GM21717 (cell line): ENCODE results near the gene RHOC.
A peak's percentile ranks its signal among the peaks of the same experiment; 100 is the strongest.

Source experiments
- ATAC-seq: cut with Tn5 transposase; IDR thresholded peaks from one replicate; pipeline ENCODE4 v1.9.1; 2021; ENCODE audit warnings: mild to moderate bottlenecking, moderate library complexity; ENCODE audit not compliant: unreplicated experiment

The RHOC gene

GRCh38 chr1:112686835-112687234 is 20.1 kb downstream of the RHOC start:
- ATAC-seq = no peak

GRCh38 chr1:112686417-112686816 is 20.5 kb downstream of the RHOC start:
- ATAC-seq = no peak

GRCh38 chr1:112685913-112686312 is 21.0 kb downstream of the RHOC start:
- no peak for ATAC-seq

- no peak for ATAC-seq
These were observed 28.3 kb downstream of the RHOC start for GRCh38 chr1:112678605-112679004.

GRCh38 chr1:112677501-112677900 is 29.4 kb downstream of the RHOC start:
- ATAC-seq = no peak

- no peak for ATAC-seq
These were observed 30.4 kb downstream of the RHOC start for GRCh38 chr1:112676543-112676942.

- no peak for ATAC-seq
These were observed 31.1 kb downstream of the RHOC start for GRCh38 chr1:112675728-112676381.

- peak; percentile 35 for ATAC-seq
These were observed 31.8 kb downstream of the RHOC start for GRCh38 chr1:112674986-112675727.

- peak; percentile 56 for ATAC-seq
These were observed 32.4 kb downstream of the RHOC start, which contains the start of gene MOV10 for GRCh38 chr1:112674440-112674985. Gene MOV10 (plus strand): TSS chr1:112674659. CDS start chr1:112674913, 254 bp downstream.

GRCh38 chr1:112673592-112674439 is 33.1 kb downstream of the RHOC start:
- ATAC-seq = no peak

GRCh38 chr1:112672842-112673241 is 34.1 kb downstream of the RHOC start:
- ATAC-seq = no peak

- ATAC-seq = no peak
These were observed 34.9 kb downstream of the RHOC start for GRCh38 chr1:112672009-112672408.

- no peak for ATAC-seq
These were observed 40.0 kb downstream of the RHOC start for GRCh38 chr1:112666946-112667345.

GRCh38 chr1:112665857-112666256 is 41.1 kb downstream of the RHOC start:
- ATAC-seq = no peak

GRCh38 chr1:112651205-112651604 is 55.7 kb downstream of the RHOC start:
- ATAC-seq = no peak
